Stimulated activated CD8-positive, alpha-beta memory T cell treated with anti-CD3 and anti-CD28 coated beads, Interleukin-15, amount 100 ng/mL, for 24 hours (primary cell): Measurements from ENCODE around the gene MOGAT3.

ENCODE experiments used
- DNase-seq: peaks from one replicate; pipeline ENCODE4 v3.0.0-alpha.2; 2020; ENCODE audit warnings: low read depth

MOGAT3 gene

GRCh38 chr7:101172005-101172853 lies 28.6 kb downstream of the MOGAT3 start:
- no peak for DNase-seq

GRCh38 chr7:101171442-101171837 lies 29.4 kb downstream of the MOGAT3 start:
- DNase-seq, result no peak

- DNase-seq, result no peak
These were observed 30.0 kb downstream of the MOGAT3 start for GRCh38 chr7:101170617-101171441.

- peak; percentile 69 for DNase-seq
These were observed 30.8 kb downstream of the MOGAT3 start for GRCh38 chr7:101169838-101170551.

- no peak for DNase-seq
These were observed 31.6 kb downstream of the MOGAT3 start for GRCh38 chr7:101169110-101169837.

- no peak for DNase-seq
These were observed 32.3 kb downstream of the MOGAT3 start for GRCh38 chr7:101168412-101169049.

- DNase-seq, result no peak
These were observed 33.0 kb downstream of the MOGAT3 start for GRCh38 chr7:101167645-101168411.

- DNase-seq, result no peak
These were observed 33.8 kb downstream of the MOGAT3 start for GRCh38 chr7:101166909-101167644.

- DNase-seq, result no peak
These were observed 34.3 kb downstream of the MOGAT3 start for GRCh38 chr7:101166648-101166908.

GRCh38 chr7:101165958-101166647 lies 34.7 kb downstream of the MOGAT3 start:
- no peak for DNase-seq

GRCh38 chr7:101165075-101165957 lies 35.5 kb downstream of the MOGAT3 start, which contains the start of gene VGF:
VGF (minus strand) TSS chr7:101165569; CDS start chr7:101164843, 726 bp downstream.
- DNase-seq, result peak; percentile 88

GRCh38 chr7:101164071-101164840 lies 36.6 kb downstream of the MOGAT3 start:
- DNase-seq, result no peak

GRCh38 chr7:101163279-101164070 lies 37.4 kb downstream of the MOGAT3 start:
- DNase-seq, result no peak

GRCh38 chr7:101162551-101163278 lies 38.1 kb downstream of the MOGAT3 start:
- no peak for DNase-seq

GRCh38 chr7:101161692-101162471 lies 39.0 kb downstream of the MOGAT3 start:
- DNase-seq, result no peak
